Smooth muscle cell (in vitro differentiated cells): ENCODE data around the gene CBX4. TPM values are rescaled to one million over a fixed set of nuclear protein-coding genes. Genes with fewer than 3 reads are reported as not detected.

Experiments
- DNase-seq: peaks from one replicate; lab custom pipeline; 2025; ENCODE audit not compliant: unreplicated experiment; lab: John Stamatoyannopoulos, UW
- H2AFZ ChIP-seq: fragments of 200-600 bp; sonication (generic); 2 replicates; pipeline ENCODE4 v1.6.0; 2016; ENCODE audit warnings: antibody characterized with exemption, low read depth, mild to moderate bottlenecking
- H3F3A ChIP-seq: fragments of 200-600 bp; sonication (generic); 2 replicates; pipeline ENCODE4 v1.6.0; 2017; ENCODE audit warnings: antibody characterized with exemption, low read depth
- H3K27ac ChIP-seq: fragments of 200-600 bp; sonication (generic); 2 replicates; pipeline ENCODE4 v1.5.1; 2016; ENCODE audit warnings: low read depth, mild to moderate bottlenecking
- H3K27me3 ChIP-seq: fragments of 200-600 bp; sonication (generic); 2 replicates; pipeline ENCODE4 v1.6.1; 2016; ENCODE audit warnings: low read depth, mild to moderate bottlenecking
- H3K36me3 ChIP-seq: fragments of 200-600 bp; sonication (generic); 2 replicates; pipeline ENCODE4 v1.5.1; 2016; ENCODE audit warnings: low read depth
- H3K4me1 ChIP-seq: fragments of 200-600 bp; sonication (generic); 2 replicates; pipeline ENCODE4 v1.5.1; 2016; ENCODE audit warnings: low read depth
- H3K4me2 ChIP-seq: fragments of 200-600 bp; sonication (generic); 2 replicates; pipeline ENCODE4 v1.6.0; 2016; ENCODE audit warnings: mild to moderate bottlenecking
- H3K4me3 ChIP-seq: fragments of 200-600 bp; sonication (generic); 2 replicates; pipeline ENCODE4 v1.5.1; 2016; ENCODE audit warnings: mild to moderate bottlenecking
- H3K79me2 ChIP-seq: fragments of 200-600 bp; sonication (generic); 2 replicates; pipeline ENCODE4 v1.6.0; 2016; ENCODE audit warnings: low read depth, mild to moderate bottlenecking
- H3K9ac ChIP-seq: fragments of 200-600 bp; sonication (generic); 2 replicates; pipeline ENCODE4 v1.6.0; 2016; ENCODE audit warnings: low read depth
- H3K9me3 ChIP-seq: fragments of 200-600 bp; sonication (generic); replicated peaks from 2 replicates; pipeline ENCODE4 v1.5.1; 2016; ENCODE audit warnings: low read depth
- H4K20me1 ChIP-seq: fragments of 200-600 bp; sonication (generic); 2 replicates; pipeline ENCODE4 v1.6.0; 2016; ENCODE audit warnings: low read depth
- CTCF ChIP-seq: fragments of 200-600 bp; sonication (generic); IDR thresholded peaks from 2 replicates; pipeline ENCODE4 v1.5.1; 2017; ENCODE audit warnings: borderline replicate concordance, mild to moderate bottlenecking, antibody characterized with exemption; ENCODE audit not compliant: insufficient read depth, poor library complexity, severe bottlenecking
- WGBS: methylation state at CpG from one replicate; pipeline ENCODE4 v1.1.7; 2016; ENCODE audit warnings: low lambda C conversion rate; 5-methylcytosine and 5-hydroxymethylcytosine counted together
- polyA plus RNA-seq: library from polyadenylated mRNA; unstranded; fragments of >200 nt; fragmentation: Nextera tagmentation; extraction: Ambion mirVana; gene quantifications from 2 replicates; pipeline ENCODE4 v1.2.1, GENCODE V29; 2016
- total RNA-seq: library from RNA; depleted of rRNA; stranded (reverse); fragments of >200 nt; gene quantifications from 2 replicates; pipeline ENCODE4 v1.2.3, GENCODE V29; 2014

The CBX4 gene
- total and polyA plus RNA-seq, 2 experiments from 2014 or later: 17.4 to 44.6 TPM

GRCh38 chr17:79836972-79837887 is 2.0 kb downstream of the CBX4 start:
- H3K9ac ChIP-seq: no peak overlapping the region
- peak overlapping the region; percentile 56 for H3K27ac ChIP-seq

DNA sequence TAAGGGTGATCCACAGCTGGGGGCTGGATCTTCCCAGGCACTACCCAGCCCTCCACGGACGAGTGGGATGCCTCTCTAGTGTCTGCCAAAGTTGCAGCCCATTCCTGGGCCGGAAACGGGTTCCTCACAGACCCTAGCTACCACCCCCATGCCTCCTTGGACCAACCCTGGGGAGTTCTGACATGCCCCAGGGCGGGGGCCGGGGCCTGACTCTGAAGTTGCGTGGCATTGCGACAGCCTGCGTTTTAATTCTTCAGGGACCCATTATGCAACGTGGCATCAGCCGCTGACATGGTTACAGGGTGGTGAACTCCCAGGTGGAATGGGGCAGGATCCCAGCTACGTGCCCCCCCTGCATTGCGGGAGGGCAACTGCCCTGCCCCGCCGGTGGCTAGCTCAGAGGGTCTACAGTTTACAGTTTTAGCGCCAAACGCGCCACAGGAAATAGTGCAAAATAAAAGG is 2.7 kb downstream of the CBX4 start:
- no peaks in the 10 kb centered on the region for H3K36me3 ChIP-seq
- H3F3A ChIP-seq: peaks cover 5% of the 10 kb centered on the region
- peak overlapping the region; percentile 97 for H3K4me2 ChIP-seq
- peaks cover 26% of the 10 kb centered on the region for H3K79me2 ChIP-seq
- no peak overlapping the region for H3K27ac ChIP-seq
- H4K20me1 ChIP-seq: peaks cover 64% of the 10 kb centered on the region
- H3K9ac ChIP-seq: no peak overlapping the region
- peak overlapping the region; percentile 66 for H3K4me3 ChIP-seq
- peaks cover 22% of the 10 kb centered on the region for H3K27me3 ChIP-seq
- H2AFZ ChIP-seq: no peak overlapping the region
- H3K4me1 ChIP-seq: peaks cover 50% of the 10 kb centered on the region
- 10% methylated on average over 18 of the region's 18 CpGs for WGBS
- H3K9me3 ChIP-seq: no peaks in the 10 kb centered on the region
- TF ChIP-seq CTCF: no peak
- no peak for DNase-seq

More at GRCh38 chr17:79836972-79837887, 2.0 kb downstream of the CBX4 start:
- H4K20me1 ChIP-seq: peaks cover 64% of the 10 kb centered on the region
- no peak for TF ChIP-seq CTCF
- H3K4me2 ChIP-seq: peak overlapping the region; percentile 97
- DNase-seq: peak; percentile 39
- H3K4me3 ChIP-seq: peak overlapping the region; percentile 66
- peaks cover 12% of the 10 kb centered on the region for H3F3A ChIP-seq
- WGBS: 10% methylated on average over 40 of the region's 41 CpGs
- H3K36me3 ChIP-seq: no peaks in the 10 kb centered on the region
- H3K4me1 ChIP-seq: peaks cover 50% of the 10 kb centered on the region
- no peak overlapping the region for H2AFZ ChIP-seq
- peaks cover 29% of the 10 kb centered on the region for H3K27me3 ChIP-seq
- H3K9me3 ChIP-seq: no peaks in the 10 kb centered on the region
- H3K79me2 ChIP-seq: peaks cover 26% of the 10 kb centered on the region

GRCh38 chr17:79835953-79836509 is 3.2 kb downstream of the CBX4 start:
- Histone ChIP-seq H2AFZ (no peak overlapping the region), H3K79me2 (peaks cover 26% of the 10 kb centered on the region), H3K36me3 (no peaks in the 10 kb centered on the region), H3K27me3 (peaks cover 17% of the 10 kb centered on the region), H4K20me1 (peaks cover 64% of the 10 kb centered on the region), H3K9me3 (no peaks in the 10 kb centered on the region), H3K4me2 (peak overlapping the region; percentile 97), H3F3A (peaks cover 3% of the 10 kb centered on the region), H3K4me3 (peak overlapping the region; percentile 66), H3K27ac (no peak overlapping the region), H3K4me1 (peaks cover 51% of the 10 kb centered on the region), H3K9ac (no peak overlapping the region)
- WGBS: 21% methylated on average over 24 of the region's 24 CpGs
- DNase-seq: no peak
- no peak for TF ChIP-seq CTCF
